Epithelial cell of prostate (primary cell): ENCODE results near the gene RPS8.
"Not testable (repeated sequence)": the region's sequence is repeated elsewhere in the genome, so short reads cannot be mapped to it uniquely, and the experiment has no call there.

ENCODE experiments used
- DNase-seq: peaks from one replicate; pipeline ENCODE4 v3.0.0-alpha.2; 2011; ENCODE audit warnings: low read depth, low spot score
- H3K27ac ChIP-seq: fragments of 450-650 bp; 2 replicates; pipeline ENCODE4 v1.5.1; 2017; ENCODE audit warnings: mild to moderate bottlenecking

Gene RPS8

DNA sequence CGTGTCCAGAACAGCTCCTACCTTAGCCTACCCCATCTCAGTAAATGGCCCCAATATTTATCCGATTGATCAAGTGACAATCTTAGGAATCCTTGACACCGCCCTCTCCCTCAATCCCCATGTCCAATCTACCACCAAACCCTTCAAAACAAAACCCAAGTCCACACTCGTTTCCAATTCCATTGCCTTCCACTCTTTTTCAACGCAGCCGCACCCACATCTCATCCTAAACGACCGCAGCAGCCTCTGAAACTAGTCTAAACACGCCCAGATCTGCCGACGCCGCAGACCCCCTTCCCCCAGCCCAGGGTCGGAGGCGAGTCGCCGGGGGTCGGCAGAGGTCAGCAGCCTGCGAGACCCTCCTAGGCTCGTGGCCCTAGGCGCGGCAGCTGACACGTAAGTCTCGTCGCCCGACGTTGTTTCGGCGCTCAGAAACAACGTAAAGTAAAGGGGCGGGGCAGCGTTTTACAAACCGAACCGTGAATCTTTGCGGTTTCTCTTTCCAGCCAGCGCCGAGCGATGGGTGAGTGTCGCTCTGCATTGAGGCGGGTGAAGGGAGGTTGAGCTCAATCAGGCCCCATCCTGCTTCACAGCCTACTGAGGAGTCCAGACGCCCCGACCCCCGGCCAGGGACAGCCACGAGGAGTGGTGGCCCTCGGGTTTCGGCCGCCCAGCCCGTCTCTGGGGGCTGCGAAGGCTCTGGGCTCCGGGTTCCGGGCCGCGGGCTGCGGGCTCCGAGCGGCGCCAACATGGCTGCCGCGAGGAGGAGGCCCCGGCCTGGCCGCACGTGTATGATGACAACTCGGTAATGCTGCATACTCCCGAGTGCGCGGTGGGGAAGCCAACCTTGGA is at the start of gene RPS8:
Gene RPS8, plus strand, starts transcription at position 463 of the 852 bp plus-strand sequence. Its CDS starts 57 bp downstream, at position 520.
- H3K27ac ChIP-seq, result peak within 1 kb of the TSS; percentile 89
- DNase-seq, result peak; percentile 76

DNA sequence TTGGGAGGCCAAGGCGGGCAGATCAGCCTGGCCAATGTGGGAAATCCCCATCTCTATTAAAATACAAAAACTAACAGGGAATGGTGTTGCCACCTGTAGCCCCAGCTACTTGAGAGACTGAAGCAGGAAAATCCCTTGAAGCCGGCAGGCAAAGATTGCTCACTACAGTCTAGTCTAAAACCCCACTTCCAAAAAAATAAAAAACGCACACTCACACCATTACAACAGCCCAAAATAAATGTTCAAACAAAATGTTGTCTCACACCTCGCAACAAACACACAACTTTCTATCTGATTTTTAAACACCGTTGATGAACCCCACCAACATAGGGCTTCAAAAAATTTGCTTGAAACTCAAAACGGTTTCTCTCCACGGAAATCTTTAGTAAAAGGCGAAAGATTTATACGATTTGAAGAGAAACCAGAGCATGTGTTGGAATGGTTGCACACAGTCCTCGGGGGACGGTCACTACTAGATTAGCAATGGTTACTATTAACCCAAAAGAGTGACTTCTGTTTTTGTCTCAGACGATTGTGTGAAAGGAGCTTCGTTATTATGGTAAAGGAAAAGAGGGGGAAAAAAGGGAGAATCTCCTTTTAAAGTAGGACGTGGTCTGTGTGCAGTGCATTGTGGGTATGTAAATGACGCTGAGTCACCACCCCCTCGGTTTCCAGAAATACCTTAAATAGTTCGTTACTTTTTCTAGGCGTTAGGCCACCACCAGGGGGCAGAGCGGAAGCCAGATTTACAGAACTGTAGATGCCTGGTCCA is 44.4 kb upstream of the RPS8 start, which contains the start of gene RNU5D-1:
Gene RNU5D-1, minus strand, starts transcription at position 430 of the 772 bp plus-strand sequence.
- DNase-seq, result peak; percentile 97
- H3K27ac ChIP-seq, result peak within 1 kb of the TSS; percentile 97

DNA sequence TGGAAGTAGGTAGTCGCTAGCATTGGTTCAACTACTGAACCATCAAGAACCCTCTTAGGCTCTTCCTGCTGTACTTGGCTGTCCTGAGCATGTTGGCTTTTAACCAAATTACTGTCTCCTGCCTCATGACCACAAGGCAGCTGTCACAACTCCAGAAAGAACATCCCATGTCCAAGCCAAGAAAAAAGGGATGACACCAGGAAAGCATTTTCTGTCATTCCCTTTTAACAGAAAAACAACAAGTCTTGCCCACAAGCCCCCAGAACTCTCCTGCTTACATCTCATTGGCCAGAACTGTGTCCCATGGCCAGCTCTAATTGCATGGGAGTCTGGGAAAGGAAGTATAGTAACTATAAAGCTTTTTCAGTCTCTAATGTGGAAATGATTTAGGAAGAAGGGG is 42.0 kb upstream of the RPS8 start:
- DNase-seq, result no peak
- H3K27ac ChIP-seq, result no peak overlapping the region

DNA sequence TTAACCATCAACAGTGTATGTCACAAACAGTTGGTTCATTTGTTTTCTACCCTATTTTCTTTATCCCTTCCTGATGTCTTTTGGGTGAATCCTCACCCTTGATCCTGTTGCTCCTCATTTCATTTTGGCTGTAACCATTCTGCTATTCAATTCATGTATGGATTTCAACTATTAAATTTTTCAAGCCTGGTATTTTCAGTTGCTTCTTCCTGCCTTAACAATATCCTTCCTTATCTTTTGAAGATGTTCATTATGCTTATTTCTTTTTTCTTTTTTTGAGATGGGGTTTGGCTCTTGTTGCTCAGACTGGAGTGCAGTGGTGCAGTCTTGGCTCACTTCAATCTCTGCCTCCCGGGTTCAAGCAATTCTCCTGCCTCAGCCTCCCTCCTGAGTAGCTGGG is 41.6 kb upstream of the RPS8 start:
- H3K27ac ChIP-seq, result no peak overlapping the region
- no peak for DNase-seq

DNA sequence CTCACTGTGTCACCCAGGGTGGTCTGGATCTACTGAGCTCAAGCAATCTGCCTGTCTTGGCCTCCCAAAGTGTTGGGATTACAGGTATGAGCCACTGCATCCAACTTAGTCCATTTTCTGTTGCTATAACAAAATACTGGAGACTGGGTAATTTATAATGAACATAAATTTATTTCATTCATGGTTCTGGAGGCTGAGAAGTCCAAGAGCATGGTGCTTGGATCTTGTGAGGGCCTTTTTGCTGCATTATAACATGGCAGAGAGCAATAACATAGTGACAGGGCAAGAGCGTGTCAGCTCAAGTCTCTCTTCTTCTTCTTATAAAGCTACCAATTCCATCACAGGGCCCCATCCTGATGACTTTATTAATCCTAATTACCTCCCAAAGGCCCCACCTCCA is 39.3 kb upstream of the RPS8 start:
- DNase-seq, result no peak
- no peak overlapping the region for H3K27ac ChIP-seq

DNA sequence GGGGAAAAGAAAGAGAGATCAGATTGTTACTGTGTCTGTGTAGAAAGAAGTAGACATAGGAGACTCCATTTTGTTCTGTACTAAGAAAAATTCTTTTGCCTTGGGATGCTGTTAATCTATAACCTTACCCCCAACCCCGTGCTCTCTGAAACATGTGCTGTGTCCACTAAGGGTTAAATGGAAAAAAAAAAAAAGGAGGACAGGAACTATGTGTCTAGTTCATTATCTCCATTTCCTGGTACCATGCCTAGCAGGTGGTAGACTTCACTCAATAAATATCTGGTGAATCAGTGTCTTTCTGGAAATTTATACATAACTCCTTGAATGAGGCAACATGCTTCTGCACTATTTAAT is 36.4 kb upstream of the RPS8 start:
- H3K27ac ChIP-seq, result peak overlapping the region; percentile 71
- DNase-seq, result not testable (repeated sequence)

DNA sequence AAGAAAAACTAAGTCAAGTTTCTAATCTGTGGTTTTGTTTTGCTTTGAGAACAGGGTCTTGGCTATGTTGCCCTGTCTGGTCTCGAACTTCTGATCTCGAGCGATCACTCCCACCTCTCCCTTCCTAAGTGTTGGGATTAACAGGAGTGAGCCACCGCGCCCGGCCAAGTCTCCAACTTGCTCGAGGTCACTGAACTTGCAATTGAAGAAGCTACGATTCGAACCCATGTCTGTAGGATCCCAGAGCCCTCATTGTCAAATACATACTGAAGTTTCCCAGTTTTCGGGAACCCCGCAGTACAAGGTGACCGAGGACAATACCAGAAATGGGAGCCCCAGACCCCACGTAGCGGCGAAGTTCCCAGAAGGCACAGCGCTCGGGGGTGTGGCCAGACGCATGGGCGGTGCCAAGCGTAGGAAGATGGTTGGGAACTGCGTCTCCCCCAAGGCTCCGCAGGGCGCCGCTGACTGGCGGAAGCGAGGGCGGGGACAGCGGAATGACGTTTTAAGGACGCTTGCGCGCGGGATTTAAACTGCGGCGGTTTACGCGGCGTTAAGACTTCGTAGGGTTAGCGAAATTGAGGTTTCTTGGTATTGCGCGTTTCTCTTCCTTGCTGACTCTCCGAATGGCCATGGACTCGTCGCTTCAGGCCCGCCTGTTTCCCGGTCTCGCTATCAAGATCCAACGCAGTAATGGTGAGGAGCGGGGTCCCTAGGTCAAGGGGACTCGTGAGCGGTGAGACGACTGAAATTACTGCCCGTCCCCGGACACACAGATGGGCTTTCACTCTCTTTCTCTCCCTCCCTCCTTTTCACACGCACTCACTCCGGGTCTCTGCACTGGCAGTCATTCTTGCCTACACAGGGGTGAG is 35.8 kb upstream of the RPS8 start, which contains the start of gene KIF2C:
Gene KIF2C, plus strand, starts transcription at position 531 of the 872 bp plus-strand sequence. Its CDS starts 96 bp downstream, at position 627.
- peak within 1 kb of the TSS; percentile 71 for H3K27ac ChIP-seq
- peak; percentile 82 for DNase-seq

DNA sequence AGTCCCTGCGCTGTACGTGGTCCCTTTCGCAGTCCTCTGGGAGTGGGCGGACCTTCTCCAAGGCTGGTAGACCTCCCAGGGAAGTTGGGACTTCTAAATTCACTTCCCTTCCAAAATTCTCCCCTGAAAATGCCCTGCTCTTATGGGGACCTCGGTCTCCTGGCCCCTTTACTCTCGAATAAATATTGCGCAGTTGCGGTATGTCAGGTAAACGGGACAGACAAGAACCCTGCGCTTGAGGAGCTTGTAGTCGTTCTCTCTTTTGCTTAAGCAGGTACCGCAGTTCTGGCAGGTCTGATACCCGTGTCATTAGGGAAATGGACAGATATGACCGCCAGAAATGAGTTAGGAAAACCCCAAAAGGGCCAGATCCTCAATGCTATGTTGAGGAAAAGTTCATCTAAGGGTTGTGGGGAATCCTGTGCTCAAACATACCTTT is 35.1 kb upstream of the RPS8 start:
- H3K27ac ChIP-seq, result no peak overlapping the region
- DNase-seq, result no peak

DNA sequence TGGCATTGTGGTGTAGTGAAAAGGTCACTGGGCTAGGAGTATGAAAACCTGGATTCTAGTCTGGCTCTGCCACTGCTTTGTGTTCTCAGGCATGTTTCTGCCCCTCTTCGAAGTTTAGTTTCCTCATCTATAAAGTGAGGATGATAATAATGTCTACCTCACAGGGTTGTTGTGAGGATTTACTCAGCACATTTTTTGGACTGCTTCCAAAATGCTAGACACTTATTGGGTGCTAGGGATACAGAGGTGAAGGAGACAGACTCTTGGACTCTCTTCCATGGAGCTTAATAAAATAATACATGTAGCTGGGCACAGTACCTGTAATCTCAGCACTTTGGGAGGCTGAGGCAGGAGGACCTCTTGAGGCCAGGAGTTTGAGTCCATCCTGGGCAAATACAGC is 32.1 kb upstream of the RPS8 start:
- H3K27ac ChIP-seq, result no peak overlapping the region

DNA sequence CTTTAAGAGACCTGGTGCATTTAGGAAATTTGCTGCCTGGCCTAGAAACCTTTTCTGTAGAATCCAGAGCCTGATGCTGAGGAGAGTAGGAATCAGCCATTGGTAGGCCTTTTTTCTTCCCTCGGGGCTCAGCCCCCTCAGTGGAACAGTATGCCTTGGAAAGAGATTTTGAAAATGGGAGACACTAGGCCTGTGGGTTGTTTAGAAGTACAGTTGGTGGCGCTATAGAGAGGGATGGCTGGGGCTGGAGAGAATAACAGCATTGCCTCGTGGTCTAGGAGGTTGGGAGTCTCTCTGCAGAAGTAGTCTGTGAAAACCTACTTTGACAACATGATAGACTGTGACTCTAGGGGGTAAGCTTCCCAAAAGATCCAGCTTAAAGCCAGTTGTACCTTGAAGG is 27.5 kb upstream of the RPS8 start:
- H3K27ac ChIP-seq, result no peak overlapping the region
- no peak for DNase-seq

More for the DNA sequence above, 32.1 kb upstream of the RPS8 start:
- no peak for DNase-seq

DNA sequence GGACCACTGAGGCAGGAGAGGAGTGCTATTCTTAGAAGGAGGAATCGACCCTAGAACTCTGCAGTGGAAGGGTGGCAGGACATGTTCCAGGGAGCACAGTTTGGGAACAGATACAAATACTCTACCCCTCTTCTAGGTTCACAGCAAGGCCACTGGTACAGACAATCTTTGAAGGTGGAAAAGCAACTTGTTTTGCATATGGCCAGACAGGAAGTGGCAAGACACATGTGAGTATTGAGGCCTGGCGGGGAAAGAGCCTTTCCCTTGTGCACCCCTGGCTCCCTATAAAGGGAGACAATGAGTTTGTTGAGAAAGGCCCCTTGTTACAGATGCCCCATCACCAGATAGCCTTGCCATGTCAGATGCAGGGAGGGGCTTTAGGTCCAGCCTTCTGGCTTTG is 17.9 kb upstream of the RPS8 start:
- DNase-seq, result no peak
- no peak overlapping the region for H3K27ac ChIP-seq

DNA sequence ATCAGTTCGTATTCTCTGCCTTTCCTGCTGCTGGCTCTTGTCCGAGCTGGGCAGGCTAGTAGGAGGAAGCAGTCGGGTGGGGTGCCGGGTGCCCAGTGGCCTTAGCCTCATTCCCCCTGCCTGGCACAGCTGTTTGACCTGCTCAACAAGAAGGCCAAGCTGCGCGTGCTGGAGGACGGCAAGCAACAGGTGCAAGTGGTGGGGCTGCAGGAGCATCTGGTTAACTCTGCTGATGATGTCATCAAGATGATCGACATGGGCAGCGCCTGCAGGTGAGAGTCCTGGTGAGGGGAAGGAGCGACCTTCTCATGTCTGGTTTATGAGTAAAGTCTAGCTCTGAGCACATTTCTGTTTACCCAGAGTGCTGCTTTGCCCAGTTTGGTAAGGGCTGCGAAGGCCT is 16.3 kb upstream of the RPS8 start:
- DNase-seq, result no peak
- H3K27ac ChIP-seq, result no peak overlapping the region

DNA sequence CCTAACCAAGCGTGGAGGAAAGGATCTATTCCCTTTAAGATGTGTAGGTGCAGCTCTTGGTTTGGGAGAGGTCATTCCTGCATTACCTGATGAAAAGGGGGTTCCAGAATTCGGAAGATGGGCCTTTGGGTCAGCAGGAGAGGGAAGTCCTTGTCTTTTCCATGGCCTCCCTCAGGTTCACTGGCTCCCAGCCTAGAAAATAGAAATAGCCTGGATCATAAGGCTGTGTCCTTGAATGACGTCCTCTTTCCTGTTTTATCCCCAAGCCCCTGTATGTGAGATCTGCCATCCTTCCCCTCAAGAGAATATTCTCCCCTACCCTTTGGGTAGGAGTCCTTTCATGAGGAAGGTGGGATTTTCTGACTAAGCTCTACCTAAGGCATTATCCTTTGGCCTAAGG is 14.5 kb upstream of the RPS8 start:
- DNase-seq, result no peak
- no peak overlapping the region for H3K27ac ChIP-seq

DNA sequence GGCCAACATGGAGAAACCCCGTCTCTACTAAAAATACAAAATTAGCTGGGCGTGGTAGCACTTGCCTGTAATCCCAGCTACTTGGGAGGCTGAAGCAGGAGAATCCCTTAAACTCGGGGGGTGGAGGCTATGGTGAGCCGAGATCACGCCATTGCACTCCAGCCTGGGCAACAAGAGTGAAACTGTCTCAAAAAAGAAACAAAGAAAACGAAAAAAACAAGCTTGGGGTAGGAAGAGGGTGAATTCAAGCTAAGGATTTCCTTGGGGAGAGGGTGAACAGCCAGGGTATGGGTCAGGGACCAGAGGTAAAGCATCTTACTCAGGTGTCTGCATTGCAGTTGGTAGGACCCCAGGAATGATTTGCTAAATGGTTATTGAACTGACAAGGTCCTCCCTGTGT is 8.9 kb upstream of the RPS8 start:
- not testable (repeated sequence) for DNase-seq, H3K27ac ChIP-seq

DNA sequence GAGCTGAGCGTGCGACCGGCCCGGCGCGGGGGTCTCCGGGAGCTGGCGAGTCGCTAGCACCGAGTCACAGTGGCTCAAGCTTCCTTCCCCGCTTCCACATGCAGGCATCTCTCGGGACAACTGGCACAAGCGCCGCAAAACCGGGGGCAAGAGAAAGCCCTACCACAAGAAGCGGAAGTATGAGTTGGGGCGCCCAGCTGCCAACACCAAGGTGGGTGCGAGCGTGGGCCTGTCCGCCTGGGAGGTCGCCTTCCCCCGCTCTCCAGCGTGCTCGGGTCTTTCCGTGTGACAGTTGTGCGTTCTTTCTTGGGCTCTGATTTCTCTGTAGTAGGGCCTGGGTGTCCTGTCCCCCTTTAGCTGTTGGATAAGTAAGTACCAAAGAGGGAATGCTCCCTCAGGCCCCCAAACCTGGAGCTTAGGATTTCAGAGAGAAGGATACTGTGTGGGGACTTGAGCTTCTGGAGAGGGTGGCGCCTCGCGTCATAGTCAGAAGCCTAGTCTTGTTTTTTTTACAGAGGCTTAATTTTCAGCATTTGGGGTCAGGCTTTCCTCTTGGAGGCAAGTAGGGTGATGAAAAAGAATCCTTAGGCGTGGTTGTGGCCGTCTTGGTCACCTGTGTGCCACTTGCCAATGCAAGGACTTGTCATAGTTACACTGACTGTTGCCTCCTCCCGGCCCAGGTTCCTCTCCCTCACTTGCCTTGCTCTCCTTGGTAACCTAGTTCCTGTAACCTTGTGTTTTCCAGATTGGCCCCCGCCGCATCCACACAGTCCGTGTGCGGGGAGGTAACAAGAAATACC is 790 bp downstream of the RPS8 start:
- DNase-seq, result no peak
- H3K27ac ChIP-seq, result peak overlapping the region; percentile 89

DNA sequence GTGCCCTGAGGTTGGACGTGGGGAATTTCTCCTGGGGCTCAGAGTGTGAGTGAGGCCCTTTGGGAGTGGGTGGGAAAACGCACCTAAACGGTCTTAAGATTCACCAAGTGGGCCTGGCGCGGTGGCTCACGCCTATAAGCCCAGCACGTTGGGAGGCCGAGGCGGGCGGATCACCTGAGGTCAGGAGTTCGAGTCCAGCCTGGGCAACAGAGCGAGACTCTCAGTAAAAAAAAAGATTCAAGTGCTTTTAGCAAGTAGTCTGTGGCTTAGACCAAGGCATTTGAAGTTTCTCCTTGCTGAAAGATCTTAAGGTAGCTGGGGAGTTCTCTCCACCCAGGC is 1.4 kb downstream of the RPS8 start:
- peak overlapping the region; percentile 89 for H3K27ac ChIP-seq
- DNase-seq, result no peak

DNA sequence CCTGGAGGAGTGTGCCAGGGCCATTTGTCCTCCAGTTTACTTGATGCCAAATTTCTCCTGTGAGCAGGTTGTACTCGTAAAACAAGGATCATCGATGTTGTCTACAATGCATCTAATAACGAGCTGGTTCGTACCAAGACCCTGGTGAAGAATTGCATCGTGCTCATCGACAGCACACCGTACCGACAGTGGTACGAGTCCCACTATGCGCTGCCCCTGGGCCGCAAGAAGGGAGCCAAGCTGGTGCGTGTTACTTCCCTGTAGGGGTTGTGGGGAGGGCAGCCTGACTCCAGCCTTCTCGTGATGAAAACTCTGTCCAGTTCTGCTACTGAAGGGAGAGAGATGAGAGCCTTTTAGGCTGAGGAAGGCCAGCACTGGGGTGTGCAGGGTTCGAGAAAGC is 2.2 kb downstream of the RPS8 start:
- peak overlapping the region; percentile 89 for H3K27ac ChIP-seq
- DNase-seq, result no peak

DNA sequence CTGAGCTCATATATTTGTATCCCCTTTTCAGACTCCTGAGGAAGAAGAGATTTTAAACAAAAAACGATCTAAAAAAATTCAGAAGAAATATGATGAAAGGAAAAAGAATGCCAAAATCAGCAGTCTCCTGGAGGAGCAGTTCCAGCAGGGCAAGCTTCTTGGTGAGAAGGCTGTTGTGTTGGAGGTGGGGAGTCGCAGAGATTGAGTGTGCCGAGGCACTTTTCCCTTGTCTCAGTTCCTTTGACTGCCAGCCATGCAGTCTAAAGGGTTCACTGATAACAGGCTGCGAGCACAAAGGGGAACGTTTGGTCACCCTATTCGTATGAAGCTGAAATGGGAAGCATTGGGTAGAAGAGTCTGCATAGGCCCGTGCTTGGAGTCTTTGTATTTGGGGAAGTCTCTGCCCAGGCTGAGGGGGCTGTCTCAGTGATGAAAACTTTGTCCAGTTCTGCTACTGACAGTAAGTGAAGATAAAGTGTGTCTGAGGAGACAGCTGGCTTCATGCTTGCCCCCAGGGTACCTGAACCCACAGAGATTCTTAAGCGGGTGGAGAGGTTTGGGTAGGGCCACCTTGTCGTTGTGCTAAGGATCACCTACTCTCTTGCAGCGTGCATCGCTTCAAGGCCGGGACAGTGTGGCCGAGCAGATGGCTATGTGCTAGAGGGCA is 2.8 kb downstream of the RPS8 start:
- DNase-seq, result no peak
- peak overlapping the region; percentile 89 for H3K27ac ChIP-seq
